WTC11 (cell line): ENCODE data around the gene MDGA2. TPM values are rescaled to one million over a fixed set of nuclear protein-coding genes. Genes with fewer than 3 reads are reported as not detected.

Experiments used
- ATAC-seq: fragments of 200-7000 bp; cut with Tn5 transposase; 2 replicates; pipeline ENCODE4 v1.10.0; 2021; ENCODE audit warnings: mild to moderate bottlenecking, moderate library complexity
- CTCF ChIA-PET: fragments of 300-600 bp; sonication (Branson Sonifier 250); formaldehyde crosslinking; loops from one replicate; lab custom pipeline; 2021; ENCODE audit warnings: antibody characterized with exemption; lab: Charles Lee
- POLR2A ChIA-PET: fragments of 350-600 bp; sonication (Branson Sonifier 250); formaldehyde crosslinking; loops from one replicate; lab custom pipeline; 2021; ENCODE audit warnings: antibody characterized with exemption; lab: Charles Lee
- DNase-seq: peaks from one replicate; pipeline ENCODE4 v3.0.0; 2021; ENCODE audit warnings: low spot score
- H3K27ac Mint-ChIP-seq: 2 replicates; pipeline ENCODE4 v1.8.0; 2021; ENCODE audit warnings: mixed read lengths
- H3K27me3 Mint-ChIP-seq: 2 replicates; pipeline ENCODE4 v1.8.0; 2021; ENCODE audit warnings: low read depth, mild to moderate bottlenecking, moderate library complexity, mixed read lengths
- H3K36me3 Mint-ChIP-seq: 2 replicates; pipeline ENCODE4 v1.8.0; 2021; ENCODE audit warnings: mixed read lengths
- H3K4me1 Mint-ChIP-seq: 2 replicates; pipeline ENCODE4 v1.8.0; 2022; ENCODE audit warnings: mixed read lengths
- H3K4me3 Mint-ChIP-seq: 2 replicates; pipeline ENCODE4 v1.8.0; 2021; ENCODE audit warnings: mild to moderate bottlenecking, moderate library complexity, mixed read lengths
- H3K9me3 Mint-ChIP-seq: 2 replicates; pipeline ENCODE4 v1.8.0; 2021; ENCODE audit warnings: mixed read lengths
- EMX1 ChIP-seq: fragments of 250-450 bp; sonication (Bioruptor Pico); IDR thresholded peaks from 2 replicates; pipeline ENCODE4 v1.8.0; 2021; ENCODE audit warnings: mild to moderate bottlenecking
- FOXK1 ChIP-seq: sonication (generic); formaldehyde crosslinking; IDR thresholded peaks from 2 replicates; pipeline ENCODE4 v1.8.0; 2022; ENCODE audit warnings: mild to moderate bottlenecking, moderate library complexity, missing genetic modification reagents
- GABPB1 ChIP-seq: sonication (generic); formaldehyde crosslinking; IDR thresholded peaks from 2 replicates; pipeline ENCODE4 v1.8.1; 2023; ENCODE audit warnings: mild to moderate bottlenecking, missing genetic modification reagents
- GRHL2 ChIP-seq: fragments of 250-450 bp; sonication (Bioruptor Pico); IDR thresholded peaks from 2 replicates; pipeline ENCODE4 v1.8.0; 2022; ENCODE audit warnings: mild to moderate bottlenecking, moderate library complexity; ENCODE audit not compliant: insufficient replicate concordance, severe bottlenecking
- MXD4 ChIP-seq: fragments of 250-450 bp; sonication (Bioruptor Pico); IDR thresholded peaks from 2 replicates; pipeline ENCODE4 v1.8.0; 2021; ENCODE audit warnings: mild to moderate bottlenecking, moderate library complexity, borderline replicate concordance
- NR3C1 ChIP-seq: sonication (generic); formaldehyde crosslinking; conservative IDR thresholded peaks from 2 replicates; pipeline ENCODE4 v1.8.1; 2023; ENCODE audit warnings: low read depth, mild to moderate bottlenecking, missing genetic modification reagents
- ZNF317 ChIP-seq: sonication (generic); formaldehyde crosslinking; IDR thresholded peaks from 2 replicates; pipeline ENCODE4 v1.8.1; 2023; ENCODE audit warnings: low read depth, mild to moderate bottlenecking, moderate library complexity, missing genetic modification reagents, borderline replicate concordance
- ZNF396 ChIP-seq: fragments of 250-450 bp; sonication (Bioruptor Pico); IDR thresholded peaks from 2 replicates; pipeline ENCODE4 v1.8.0; 2021; ENCODE audit warnings: mild to moderate bottlenecking, moderate library complexity, borderline replicate concordance
- ZNF671 ChIP-seq: fragments of 250-450 bp; sonication (Bioruptor Pico); IDR thresholded peaks from 2 replicates; pipeline ENCODE4 v1.8.0; 2021; ENCODE audit warnings: mild to moderate bottlenecking
- total RNA-seq: library from RNA; stranded (reverse); gene quantifications from 3 replicates; pipeline ENCODE4 v1.2.3, GENCODE V29; 2021
- TF ChIP-seq, protein P1 (sequence below): sonication (generic); formaldehyde crosslinking; IDR thresholded peaks from 2 replicates; pipeline ENCODE4 v1.8.0; 2023; ENCODE audit warnings: missing genetic modification reagents, mild to moderate bottlenecking, borderline replicate concordance
- TF ChIP-seq, protein P2 (sequence below): fragments of 250-450 bp; sonication (Bioruptor Pico); IDR thresholded peaks from 2 replicates; pipeline ENCODE4 v1.9.0; 2021; ENCODE audit warnings: moderate library complexity, mild to moderate bottlenecking, inconsistent platforms, borderline replicate concordance
- TF ChIP-seq, protein P3 (sequence below): fragments of 250-450 bp; sonication (Bioruptor Pico); IDR thresholded peaks from 2 replicates; pipeline ENCODE4 v1.8.0; 2021; ENCODE audit warnings: mild to moderate bottlenecking
- TF ChIP-seq, protein P4 (sequence below): fragments of 250-450 bp; sonication (Bioruptor Pico); IDR thresholded peaks from 2 replicates; pipeline ENCODE4 v1.9.0; 2021; ENCODE audit warnings: mild to moderate bottlenecking, borderline replicate concordance
- TF ChIP-seq, protein P5 (sequence below): sonication (generic); formaldehyde crosslinking; conservative IDR thresholded peaks from 2 replicates; pipeline ENCODE4 v1.8.1; 2023; ENCODE audit warnings: mild to moderate bottlenecking, low read depth, missing genetic modification reagents, moderate library complexity
- TF ChIP-seq, protein P6 (sequence below): sonication (generic); formaldehyde crosslinking; IDR thresholded peaks from 2 replicates; pipeline ENCODE4 v1.8.1; 2023; ENCODE audit warnings: mild to moderate bottlenecking, missing genetic modification reagents
- TF ChIP-seq, protein P7 (sequence below): sonication (generic); formaldehyde crosslinking; IDR thresholded peaks from 2 replicates; pipeline ENCODE4 v1.8.0; 2022; ENCODE audit warnings: mild to moderate bottlenecking, missing genetic modification reagents

The MDGA2 gene
- total RNA-seq, 1 experiment from 2014 or later = 4.9 TPM

DNA sequence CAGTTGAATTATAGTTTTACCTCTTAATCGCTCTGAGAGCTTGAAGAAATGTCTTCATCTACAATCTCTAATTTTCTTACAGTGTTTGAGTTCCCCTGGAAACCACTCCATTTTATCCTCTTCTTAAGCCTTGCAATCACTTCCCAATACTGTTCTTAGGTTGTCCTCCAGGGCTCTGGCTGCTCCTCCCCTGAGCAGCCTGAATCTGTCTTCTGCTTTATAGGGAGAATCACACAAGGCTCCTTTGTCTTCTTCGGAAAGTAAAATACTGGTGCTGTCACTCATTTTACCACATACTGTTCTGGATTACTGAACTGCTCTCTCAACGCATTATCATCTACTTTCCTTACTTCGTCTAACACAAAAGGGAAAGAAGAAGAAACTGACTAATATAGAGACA is 133.7 kb downstream of the MDGA2 start:
- TF ChIP-seq EMX1 (CRISPR knock-in tag) (no peak), GRHL2 (CRISPR knock-in tag) (no peak), ZNF396 (CRISPR knock-in tag) (no peak), MXD4 (CRISPR knock-in tag) (no peak)
- TF ChIP-seq, protein P1, sequence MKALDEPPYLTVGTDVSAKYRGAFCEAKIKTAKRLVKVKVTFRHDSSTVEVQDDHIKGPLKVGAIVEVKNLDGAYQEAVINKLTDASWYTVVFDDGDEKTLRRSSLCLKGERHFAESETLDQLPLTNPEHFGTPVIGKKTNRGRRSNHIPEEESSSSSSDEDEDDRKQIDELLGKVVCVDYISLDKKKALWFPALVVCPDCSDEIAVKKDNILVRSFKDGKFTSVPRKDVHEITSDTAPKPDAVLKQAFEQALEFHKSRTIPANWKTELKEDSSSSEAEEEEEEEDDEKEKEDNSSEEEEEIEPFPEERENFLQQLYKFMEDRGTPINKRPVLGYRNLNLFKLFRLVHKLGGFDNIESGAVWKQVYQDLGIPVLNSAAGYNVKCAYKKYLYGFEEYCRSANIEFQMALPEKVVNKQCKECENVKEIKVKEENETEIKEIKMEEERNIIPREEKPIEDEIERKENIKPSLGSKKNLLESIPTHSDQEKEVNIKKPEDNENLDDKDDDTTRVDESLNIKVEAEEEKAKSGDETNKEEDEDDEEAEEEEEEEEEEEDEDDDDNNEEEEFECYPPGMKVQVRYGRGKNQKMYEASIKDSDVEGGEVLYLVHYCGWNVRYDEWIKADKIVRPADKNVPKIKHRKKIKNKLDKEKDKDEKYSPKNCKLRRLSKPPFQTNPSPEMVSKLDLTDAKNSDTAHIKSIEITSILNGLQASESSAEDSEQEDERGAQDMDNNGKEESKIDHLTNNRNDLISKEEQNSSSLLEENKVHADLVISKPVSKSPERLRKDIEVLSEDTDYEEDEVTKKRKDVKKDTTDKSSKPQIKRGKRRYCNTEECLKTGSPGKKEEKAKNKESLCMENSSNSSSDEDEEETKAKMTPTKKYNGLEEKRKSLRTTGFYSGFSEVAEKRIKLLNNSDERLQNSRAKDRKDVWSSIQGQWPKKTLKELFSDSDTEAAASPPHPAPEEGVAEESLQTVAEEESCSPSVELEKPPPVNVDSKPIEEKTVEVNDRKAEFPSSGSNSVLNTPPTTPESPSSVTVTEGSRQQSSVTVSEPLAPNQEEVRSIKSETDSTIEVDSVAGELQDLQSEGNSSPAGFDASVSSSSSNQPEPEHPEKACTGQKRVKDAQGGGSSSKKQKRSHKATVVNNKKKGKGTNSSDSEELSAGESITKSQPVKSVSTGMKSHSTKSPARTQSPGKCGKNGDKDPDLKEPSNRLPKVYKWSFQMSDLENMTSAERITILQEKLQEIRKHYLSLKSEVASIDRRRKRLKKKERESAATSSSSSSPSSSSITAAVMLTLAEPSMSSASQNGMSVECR (CRISPR knock-in tag) = no peak
- TF ChIP-seq, protein P2, sequence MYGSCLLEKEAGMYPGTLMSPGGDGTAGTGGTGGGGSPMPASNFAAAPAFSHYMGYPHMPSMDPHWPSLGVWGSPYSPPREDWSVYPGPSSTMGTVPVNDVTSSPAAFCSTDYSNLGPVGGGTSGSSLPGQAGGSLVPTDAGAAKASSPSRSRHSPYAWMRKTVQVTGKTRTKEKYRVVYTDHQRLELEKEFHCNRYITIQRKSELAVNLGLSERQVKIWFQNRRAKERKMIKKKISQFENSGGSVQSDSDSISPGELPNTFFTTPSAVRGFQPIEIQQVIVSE (CRISPR knock-in tag) = no peak
- Mint-ChIP-seq H3K4me1 (peaks cover 19% of the 10 kb centered on the region), H3K4me3 (no peak overlapping the region), H3K27me3 (no peaks in the 10 kb centered on the region; the same call in 1 of the 2 replicates), H3K27ac (no peak overlapping the region), H3K9me3 (peaks cover 15% of the 10 kb centered on the region), H3K36me3 (no peaks in the 10 kb centered on the region; the same call in none of the 2 replicates)
- no peak for DNase-seq
- ChIA-PET POLR2A (no interaction called here), CTCF (no interaction called here)
- peak; percentile 38; the same call in 1 of the 2 replicates for ATAC-seq

DNA sequence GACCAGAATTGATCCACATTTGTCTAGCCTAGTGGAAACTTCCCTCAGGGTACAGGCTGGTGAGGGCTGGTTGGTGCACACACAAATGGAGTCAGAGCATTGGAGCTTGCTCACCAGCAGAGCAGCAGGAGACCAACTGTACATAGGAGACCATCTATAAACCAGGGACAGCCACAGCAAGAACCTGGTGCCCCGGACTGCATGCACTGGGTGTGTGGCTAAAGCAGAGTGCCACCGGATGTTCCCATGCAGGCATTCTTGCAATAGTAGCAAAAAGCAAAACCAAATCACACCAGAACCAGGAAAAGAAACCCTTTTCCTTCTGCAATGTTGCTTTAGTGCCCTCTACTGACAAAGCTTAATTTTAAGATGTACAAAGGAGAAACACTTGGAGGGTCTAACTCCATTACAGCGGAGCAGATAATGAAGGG is 136.4 kb downstream of the MDGA2 start:
- H3K4me3 Mint-ChIP-seq = no peak overlapping the region
- ATAC-seq (peak; percentile 84), DNase-seq (no peak)
- H3K4me1 Mint-ChIP-seq = peaks cover 40% of the 10 kb centered on the region
- POLR2A ChIA-PET = no interaction called here
- peaks cover 14% of the 10 kb centered on the region for H3K36me3 Mint-ChIP-seq
- no peaks in the 10 kb centered on the region; the same call in 1 of the 2 replicates for H3K27me3 Mint-ChIP-seq
- H3K27ac Mint-ChIP-seq = peak overlapping the region; percentile 29; the same call in 1 of the 2 replicates
- peaks cover 30% of the 10 kb centered on the region for H3K9me3 Mint-ChIP-seq
- CTCF ChIA-PET = interaction anchor here (0.5 to 1.4 kb wide), 4 partner anchors 9 to 948 kb away, joined by 3 to 6 read pairs (median 4); no protein-coding TSS in a partner anchor
- TF ChIP-seq, protein P3, sequence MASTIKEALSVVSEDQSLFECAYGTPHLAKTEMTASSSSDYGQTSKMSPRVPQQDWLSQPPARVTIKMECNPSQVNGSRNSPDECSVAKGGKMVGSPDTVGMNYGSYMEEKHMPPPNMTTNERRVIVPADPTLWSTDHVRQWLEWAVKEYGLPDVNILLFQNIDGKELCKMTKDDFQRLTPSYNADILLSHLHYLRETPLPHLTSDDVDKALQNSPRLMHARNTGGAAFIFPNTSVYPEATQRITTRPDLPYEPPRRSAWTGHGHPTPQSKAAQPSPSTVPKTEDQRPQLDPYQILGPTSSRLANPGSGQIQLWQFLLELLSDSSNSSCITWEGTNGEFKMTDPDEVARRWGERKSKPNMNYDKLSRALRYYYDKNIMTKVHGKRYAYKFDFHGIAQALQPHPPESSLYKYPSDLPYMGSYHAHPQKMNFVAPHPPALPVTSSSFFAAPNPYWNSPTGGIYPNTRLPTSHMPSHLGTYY (CRISPR knock-in tag) = no peak
- TF ChIP-seq, protein P4, sequence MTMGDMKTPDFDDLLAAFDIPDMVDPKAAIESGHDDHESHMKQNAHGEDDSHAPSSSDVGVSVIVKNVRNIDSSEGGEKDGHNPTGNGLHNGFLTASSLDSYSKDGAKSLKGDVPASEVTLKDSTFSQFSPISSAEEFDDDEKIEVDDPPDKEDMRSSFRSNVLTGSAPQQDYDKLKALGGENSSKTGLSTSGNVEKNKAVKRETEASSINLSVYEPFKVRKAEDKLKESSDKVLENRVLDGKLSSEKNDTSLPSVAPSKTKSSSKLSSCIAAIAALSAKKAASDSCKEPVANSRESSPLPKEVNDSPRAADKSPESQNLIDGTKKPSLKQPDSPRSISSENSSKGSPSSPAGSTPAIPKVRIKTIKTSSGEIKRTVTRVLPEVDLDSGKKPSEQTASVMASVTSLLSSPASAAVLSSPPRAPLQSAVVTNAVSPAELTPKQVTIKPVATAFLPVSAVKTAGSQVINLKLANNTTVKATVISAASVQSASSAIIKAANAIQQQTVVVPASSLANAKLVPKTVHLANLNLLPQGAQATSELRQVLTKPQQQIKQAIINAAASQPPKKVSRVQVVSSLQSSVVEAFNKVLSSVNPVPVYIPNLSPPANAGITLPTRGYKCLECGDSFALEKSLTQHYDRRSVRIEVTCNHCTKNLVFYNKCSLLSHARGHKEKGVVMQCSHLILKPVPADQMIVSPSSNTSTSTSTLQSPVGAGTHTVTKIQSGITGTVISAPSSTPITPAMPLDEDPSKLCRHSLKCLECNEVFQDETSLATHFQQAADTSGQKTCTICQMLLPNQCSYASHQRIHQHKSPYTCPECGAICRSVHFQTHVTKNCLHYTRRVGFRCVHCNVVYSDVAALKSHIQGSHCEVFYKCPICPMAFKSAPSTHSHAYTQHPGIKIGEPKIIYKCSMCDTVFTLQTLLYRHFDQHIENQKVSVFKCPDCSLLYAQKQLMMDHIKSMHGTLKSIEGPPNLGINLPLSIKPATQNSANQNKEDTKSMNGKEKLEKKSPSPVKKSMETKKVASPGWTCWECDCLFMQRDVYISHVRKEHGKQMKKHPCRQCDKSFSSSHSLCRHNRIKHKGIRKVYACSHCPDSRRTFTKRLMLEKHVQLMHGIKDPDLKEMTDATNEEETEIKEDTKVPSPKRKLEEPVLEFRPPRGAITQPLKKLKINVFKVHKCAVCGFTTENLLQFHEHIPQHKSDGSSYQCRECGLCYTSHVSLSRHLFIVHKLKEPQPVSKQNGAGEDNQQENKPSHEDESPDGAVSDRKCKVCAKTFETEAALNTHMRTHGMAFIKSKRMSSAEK (CRISPR knock-in tag) = no peak
- TF ChIP-seq, protein P5, sequence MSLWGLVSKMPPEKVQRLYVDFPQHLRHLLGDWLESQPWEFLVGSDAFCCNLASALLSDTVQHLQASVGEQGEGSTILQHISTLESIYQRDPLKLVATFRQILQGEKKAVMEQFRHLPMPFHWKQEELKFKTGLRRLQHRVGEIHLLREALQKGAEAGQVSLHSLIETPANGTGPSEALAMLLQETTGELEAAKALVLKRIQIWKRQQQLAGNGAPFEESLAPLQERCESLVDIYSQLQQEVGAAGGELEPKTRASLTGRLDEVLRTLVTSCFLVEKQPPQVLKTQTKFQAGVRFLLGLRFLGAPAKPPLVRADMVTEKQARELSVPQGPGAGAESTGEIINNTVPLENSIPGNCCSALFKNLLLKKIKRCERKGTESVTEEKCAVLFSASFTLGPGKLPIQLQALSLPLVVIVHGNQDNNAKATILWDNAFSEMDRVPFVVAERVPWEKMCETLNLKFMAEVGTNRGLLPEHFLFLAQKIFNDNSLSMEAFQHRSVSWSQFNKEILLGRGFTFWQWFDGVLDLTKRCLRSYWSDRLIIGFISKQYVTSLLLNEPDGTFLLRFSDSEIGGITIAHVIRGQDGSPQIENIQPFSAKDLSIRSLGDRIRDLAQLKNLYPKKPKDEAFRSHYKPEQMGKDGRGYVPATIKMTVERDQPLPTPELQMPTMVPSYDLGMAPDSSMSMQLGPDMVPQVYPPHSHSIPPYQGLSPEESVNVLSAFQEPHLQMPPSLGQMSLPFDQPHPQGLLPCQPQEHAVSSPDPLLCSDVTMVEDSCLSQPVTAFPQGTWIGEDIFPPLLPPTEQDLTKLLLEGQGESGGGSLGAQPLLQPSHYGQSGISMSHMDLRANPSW (CRISPR knock-in tag) = no peak
- TF ChIP-seq ZNF671 (CRISPR knock-in tag) (no peak), FOXK1 (CRISPR knock-in tag) (no peak), GABPB1 (CRISPR knock-in tag) (no peak), ZNF317 (CRISPR knock-in tag) (no peak), NR3C1 (CRISPR knock-in tag) (no peak), EMX1 (CRISPR knock-in tag) (no peak)
- TF ChIP-seq, protein P6, sequence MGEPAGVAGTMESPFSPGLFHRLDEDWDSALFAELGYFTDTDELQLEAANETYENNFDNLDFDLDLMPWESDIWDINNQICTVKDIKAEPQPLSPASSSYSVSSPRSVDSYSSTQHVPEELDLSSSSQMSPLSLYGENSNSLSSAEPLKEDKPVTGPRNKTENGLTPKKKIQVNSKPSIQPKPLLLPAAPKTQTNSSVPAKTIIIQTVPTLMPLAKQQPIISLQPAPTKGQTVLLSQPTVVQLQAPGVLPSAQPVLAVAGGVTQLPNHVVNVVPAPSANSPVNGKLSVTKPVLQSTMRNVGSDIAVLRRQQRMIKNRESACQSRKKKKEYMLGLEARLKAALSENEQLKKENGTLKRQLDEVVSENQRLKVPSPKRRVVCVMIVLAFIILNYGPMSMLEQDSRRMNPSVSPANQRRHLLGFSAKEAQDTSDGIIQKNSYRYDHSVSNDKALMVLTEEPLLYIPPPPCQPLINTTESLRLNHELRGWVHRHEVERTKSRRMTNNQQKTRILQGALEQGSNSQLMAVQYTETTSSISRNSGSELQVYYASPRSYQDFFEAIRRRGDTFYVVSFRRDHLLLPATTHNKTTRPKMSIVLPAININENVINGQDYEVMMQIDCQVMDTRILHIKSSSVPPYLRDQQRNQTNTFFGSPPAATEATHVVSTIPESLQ (CRISPR knock-in tag) = no peak
- TF ChIP-seq, protein P7, sequence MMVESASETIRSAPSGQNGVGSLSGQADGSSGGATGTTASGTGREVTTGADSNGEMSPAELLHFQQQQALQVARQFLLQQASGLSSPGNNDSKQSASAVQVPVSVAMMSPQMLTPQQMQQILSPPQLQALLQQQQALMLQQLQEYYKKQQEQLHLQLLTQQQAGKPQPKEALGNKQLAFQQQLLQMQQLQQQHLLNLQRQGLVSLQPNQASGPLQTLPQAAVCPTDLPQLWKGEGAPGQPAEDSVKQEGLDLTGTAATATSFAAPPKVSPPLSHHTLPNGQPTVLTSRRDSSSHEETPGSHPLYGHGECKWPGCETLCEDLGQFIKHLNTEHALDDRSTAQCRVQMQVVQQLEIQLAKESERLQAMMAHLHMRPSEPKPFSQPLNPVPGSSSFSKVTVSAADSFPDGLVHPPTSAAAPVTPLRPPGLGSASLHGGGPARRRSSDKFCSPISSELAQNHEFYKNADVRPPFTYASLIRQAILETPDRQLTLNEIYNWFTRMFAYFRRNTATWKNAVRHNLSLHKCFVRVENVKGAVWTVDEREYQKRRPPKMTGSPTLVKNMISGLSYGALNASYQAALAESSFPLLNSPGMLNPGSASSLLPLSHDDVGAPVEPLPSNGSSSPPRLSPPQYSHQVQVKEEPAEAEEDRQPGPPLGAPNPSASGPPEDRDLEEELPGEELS (CRISPR knock-in tag) = no peak
